ENCODE measurements around the gene GLRX5. TPM values are rescaled to one million over a fixed set of nuclear protein-coding genes. Genes with fewer than 3 reads are reported as not detected.

GLRX5 gene
- total RNA-seq, result 10 to 100 TPM; 35.5 to 36.1 TPM

DNA sequence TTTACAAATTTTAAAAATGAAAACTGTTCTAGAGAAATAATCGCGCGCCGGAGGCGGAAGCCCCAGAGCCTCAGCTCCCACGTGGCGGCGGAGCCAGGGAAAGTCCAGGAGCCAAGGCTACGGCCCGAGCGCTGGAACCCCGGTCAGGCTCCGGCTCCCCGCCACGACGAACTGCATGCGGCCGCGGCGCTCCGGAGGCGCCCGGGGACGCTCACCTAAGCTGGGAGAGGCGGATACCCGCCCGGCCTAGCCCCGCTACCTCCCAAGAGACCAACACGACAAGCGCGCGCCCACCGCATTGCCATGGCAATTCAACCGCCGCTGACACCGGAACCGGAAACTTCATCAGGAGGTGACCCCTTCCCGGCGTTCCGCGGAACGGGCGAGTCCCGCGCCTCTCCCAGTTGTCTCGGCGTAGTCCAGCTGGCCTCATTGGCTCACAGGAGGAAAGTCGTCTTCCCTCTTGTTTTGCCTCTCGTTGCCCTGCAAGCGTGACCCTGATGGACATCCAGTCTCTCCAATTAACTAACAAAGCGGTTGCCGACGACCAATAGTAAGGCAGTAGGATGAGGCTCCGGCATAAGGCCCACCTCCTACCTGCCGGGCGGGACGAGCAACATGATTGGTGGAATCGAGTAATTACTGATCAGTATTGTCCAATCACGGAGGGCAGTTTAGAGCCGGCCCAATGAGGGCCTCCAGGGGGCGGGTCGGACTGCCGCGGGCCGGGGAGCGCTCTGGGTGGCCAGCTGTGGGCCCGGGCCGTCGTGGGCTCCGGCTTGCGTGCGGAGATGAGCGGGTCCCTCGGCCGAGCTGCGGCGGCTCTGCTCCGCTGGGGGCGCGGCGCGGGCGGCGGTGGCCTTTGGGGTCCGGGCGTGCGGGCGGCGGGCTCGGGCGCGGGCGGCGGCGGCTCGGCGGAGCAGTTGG lies at the start of gene GLRX5:
Gene GLRX5 (plus strand): TSS at position 752 of the 927 bp plus-strand sequence. CDS start 40 bp downstream, at position 792.
- H3K4me3 Mint-ChIP-seq, result peak within 1 kb of the TSS; percentile 94
- H3K4me1 Mint-ChIP-seq (ENCODE audit: low read depth in 2 of 2), result peaks cover 50 to 75% of the 10 kb centered on the region in 2 donors
- peak; percentile 93 to 95 for ATAC-seq
- peak within 1 kb of the TSS; percentile 95 for H3K27ac Mint-ChIP-seq
- H3K36me3 Mint-ChIP-seq, result peaks cover 14% of the 10 kb centered on the region
- peak; percentile 98 for DNase-seq (ENCODE audit: low spot score)
- H3K27me3 Mint-ChIP-seq, result no peaks in the 10 kb centered on the region
- no peaks in the 10 kb centered on the region for H3K9me3 Mint-ChIP-seq

DNA sequence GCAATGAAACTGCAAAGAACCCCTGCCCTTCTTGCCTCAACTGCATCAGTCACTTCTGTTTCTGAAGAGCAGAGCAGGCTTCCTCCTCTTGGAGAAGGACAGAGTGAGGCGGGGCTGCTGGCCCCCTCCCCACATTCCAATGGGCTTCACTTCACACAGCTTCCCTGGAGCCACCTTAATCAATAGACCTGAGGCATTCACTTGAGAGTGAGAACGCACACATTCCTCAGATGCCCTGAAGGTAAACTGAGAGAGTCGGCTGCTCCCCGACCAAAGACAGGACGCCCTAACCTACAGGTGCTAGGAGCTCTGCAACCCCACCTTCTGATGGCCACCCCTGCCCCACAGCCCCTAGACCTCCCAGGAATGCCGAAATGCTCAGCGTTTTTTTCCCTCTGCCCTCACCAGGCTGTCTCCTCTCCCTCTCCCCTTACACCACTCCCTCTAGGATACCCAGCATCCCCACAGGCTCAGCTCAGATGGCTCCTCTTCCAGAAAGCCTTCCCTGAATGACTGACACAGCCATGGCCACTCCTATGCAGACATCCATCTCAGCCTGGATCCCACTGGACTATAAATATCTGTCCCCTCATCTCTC lies 49.5 kb upstream of the GLRX5 start:
- no peak for DNase-seq (ENCODE audit: low spot score)
- Mint-ChIP-seq H3K4me3 (no peak overlapping the region), H3K27ac (no peak overlapping the region), H3K9me3 (no peaks in the 10 kb centered on the region), H3K4me1 (ENCODE audit: low read depth in 2 of 2) (peaks cover 27 to 43% of the 10 kb centered on the region in 2 donors), H3K36me3 (no peaks in the 10 kb centered on the region), H3K27me3 (no peaks in the 10 kb centered on the region)
- ATAC-seq, result no peak

DNA sequence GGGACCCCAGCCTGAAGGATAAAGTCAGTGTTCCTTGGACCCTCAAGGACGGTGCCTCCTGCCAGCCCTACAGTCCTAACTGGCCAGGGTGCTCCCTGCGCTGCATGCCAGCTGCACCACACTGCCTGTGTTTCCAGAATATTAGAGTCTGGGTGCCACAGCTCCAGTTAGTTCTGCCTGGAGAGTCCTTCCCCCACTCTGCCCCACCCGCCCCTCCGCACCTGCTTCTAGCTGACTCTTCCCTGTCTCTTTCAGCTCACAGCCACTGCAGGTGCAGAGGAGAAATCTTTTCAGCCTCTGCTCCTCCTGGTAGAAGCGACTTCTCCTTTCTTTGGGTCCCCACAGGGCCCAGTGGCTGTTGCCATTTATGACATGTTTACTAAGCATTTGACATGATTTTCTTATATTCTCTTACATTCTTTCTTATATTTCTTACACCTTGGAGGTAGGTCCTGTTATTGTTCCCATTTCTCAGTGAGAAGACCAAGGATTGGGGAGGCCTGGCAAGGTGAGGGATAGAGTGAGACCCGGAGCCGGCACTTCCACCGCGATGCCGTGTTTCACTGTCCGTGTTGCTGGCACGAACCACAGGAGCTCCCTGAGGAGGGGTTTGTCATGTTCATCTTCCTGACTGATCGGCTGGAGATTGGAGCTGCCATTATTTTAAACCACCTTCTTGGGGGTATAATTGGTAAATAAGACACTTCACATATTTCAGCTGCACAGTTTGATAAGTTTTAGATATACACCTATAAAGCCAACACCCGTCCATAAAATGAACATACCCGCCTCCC lies 47.8 kb upstream of the GLRX5 start:
- Mint-ChIP-seq H3K4me1 (ENCODE audit: low read depth in 2 of 2) (peaks cover 21 to 39% of the 10 kb centered on the region in 2 donors), H3K36me3 (peaks cover 9% of the 10 kb centered on the region), H3K9me3 (no peaks in the 10 kb centered on the region), H3K27ac (peak overlapping the region in 1 of 2 donors; percentile 62), H3K27me3 (no peaks in the 10 kb centered on the region), H3K4me3 (no peak overlapping the region)
- DNase-seq (ENCODE audit: low spot score), result no peak
- no peak for ATAC-seq

DNA sequence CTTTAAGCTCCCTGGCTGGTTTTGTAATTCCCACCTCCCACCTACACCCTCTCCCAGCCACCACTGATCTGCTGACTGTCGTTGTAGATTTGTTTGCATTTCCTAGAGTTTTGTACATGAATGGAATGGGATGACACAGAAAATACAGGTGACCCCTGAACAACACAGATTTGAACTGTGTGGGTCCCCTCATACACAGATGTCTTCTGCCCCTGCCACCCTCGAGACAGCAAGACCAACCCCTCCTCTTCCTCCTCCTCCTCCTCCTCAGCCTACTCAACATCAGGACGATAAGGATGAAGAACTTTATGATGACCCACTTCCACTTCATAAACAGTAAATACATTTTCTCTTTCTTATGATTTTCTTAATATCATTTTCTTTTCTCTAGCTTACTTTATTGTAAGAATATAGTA lies 47.2 kb upstream of the GLRX5 start:
- H3K9me3 Mint-ChIP-seq, result no peaks in the 10 kb centered on the region
- DNase-seq (ENCODE audit: low spot score) (no peak), ATAC-seq (no peak)
- H3K4me1 Mint-ChIP-seq (ENCODE audit: low read depth in 2 of 2), result peaks cover 21 to 39% of the 10 kb centered on the region in 2 donors
- H3K36me3 Mint-ChIP-seq, result peaks cover 10% of the 10 kb centered on the region
- H3K4me3 Mint-ChIP-seq, result no peak overlapping the region
- no peaks in the 10 kb centered on the region for H3K27me3 Mint-ChIP-seq
- no peak overlapping the region for H3K27ac Mint-ChIP-seq

DNA sequence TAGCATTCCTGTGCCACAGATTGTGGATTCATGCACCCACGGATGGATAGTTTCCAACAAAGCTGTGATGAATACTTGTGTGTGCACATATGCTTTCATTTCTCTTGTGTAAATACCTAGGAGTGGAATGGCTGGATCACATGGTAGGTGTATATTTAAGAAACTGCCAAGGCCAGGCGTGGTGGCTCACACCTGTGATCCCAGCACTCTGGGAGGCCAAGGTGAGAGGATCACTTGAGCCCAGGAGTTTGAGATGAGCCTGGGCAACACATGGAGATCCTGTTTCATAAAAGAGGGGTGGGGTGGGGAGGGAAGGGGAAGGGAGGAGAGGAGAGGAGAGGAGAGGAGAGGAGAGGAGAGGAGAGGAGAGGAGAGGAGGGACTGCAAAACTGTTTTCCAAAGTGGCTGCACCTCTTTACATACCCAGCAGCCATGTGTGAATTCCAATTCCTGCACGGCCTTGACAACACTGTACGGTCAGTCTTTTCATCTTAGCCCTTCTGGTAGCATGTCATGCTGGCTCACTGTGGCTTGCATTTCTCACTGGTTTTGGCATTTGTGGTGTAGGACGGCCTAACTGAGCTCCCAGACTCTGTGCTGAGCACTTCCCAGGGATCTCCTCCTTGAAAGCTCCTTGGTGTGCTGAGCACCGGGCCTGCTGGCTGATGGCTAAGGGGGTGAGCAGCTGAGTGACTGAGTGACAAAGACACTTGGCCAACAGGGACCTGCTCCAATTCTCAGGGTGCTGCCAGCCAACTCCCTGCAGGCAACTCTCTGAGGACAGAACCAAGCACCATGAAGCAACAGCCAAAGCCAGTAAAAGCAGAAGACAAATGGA lies 46.3 kb upstream of the GLRX5 start:
- H3K27ac Mint-ChIP-seq, result peak overlapping the region in 1 of 2 donors; percentile 37
- H3K4me1 Mint-ChIP-seq (ENCODE audit: low read depth in 2 of 2), result peaks cover 15 to 34% of the 10 kb centered on the region in 2 donors
- DNase-seq (ENCODE audit: low spot score) (no peak), ATAC-seq (no peak)
- H3K36me3 Mint-ChIP-seq, result peaks cover 10% of the 10 kb centered on the region
- H3K4me3 Mint-ChIP-seq, result no peak overlapping the region
- no peaks in the 10 kb centered on the region for H3K27me3 Mint-ChIP-seq
- H3K9me3 Mint-ChIP-seq, result no peaks in the 10 kb centered on the region

DNA sequence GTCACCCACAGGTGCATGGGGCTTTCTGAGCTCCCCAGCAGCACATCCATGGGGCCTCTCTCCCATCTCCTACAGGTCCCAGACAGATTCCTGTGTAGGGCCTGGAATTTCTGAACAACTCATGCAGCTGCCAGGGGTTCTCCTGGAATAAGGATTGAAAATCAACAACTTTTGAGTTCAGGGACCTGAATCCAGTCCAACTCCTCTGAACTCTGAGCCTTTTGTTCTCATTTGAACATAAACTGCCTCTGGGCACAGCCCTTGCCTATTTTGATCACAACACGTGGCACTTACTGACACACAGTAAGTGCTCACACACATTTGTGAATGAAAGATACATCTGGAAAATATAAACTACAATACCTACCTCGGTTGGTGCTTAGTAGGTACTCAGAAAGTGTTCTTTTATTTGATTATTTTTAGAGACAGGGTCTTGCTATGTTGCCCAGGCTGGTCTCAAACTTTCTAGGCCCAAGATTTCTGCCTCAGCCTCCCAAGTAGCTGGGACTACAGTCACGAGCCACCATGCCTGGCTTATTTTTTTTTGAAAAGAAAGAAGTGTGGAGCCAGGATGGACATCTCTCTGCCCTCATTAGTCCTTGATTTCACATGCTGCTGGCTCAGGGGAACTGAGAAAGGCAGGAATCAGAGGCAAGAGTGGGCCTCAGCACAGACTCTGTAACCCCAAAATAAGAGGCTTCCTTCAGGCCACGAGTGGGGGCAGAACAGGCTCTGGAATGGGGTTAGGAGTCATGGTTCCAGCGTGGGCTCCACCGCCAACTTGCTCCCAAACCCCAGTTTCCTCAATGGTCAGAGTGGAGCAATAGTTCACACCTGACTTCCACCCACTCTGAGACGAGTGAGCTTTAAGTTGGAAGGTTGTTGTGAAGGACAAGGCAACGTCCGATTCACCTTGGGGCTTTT lies 45.4 kb upstream of the GLRX5 start:
- peaks cover 3% of the 10 kb centered on the region for H3K9me3 Mint-ChIP-seq
- DNase-seq (ENCODE audit: low spot score), result no peak
- H3K4me1 Mint-ChIP-seq (ENCODE audit: low read depth in 2 of 2), result peaks cover 13 to 32% of the 10 kb centered on the region in 2 donors
- peaks cover 10% of the 10 kb centered on the region for H3K36me3 Mint-ChIP-seq
- no peaks in the 10 kb centered on the region for H3K27me3 Mint-ChIP-seq
- ATAC-seq, result no peak
- H3K4me3 Mint-ChIP-seq, result no peak overlapping the region
- peak overlapping the region in 1 of 2 donors; percentile 37 for H3K27ac Mint-ChIP-seq

DNA sequence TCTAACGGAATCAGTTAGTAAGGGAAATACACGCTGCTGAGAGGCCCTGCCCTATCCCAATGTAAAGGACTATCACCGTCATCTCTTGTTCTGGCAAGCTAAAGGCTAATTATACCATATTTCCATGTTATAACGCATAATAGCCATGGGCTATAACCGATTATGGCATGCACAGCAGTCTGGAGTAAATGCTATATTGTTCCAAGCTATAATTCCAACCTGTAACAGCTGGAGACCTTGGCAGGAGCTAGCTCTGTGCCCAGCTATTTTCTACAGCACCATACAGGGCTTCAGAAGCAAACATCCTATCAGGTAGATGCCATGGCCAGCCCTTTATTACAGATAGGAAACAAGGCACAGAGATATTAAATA lies 44.7 kb upstream of the GLRX5 start:
- H3K9me3 Mint-ChIP-seq, result peaks cover 3% of the 10 kb centered on the region
- H3K36me3 Mint-ChIP-seq, result peaks cover 10% of the 10 kb centered on the region
- H3K4me3 Mint-ChIP-seq, result no peak overlapping the region
- ATAC-seq (no peak), DNase-seq (ENCODE audit: low spot score) (no peak)
- peaks cover 18 to 35% of the 10 kb centered on the region in 2 donors for H3K4me1 Mint-ChIP-seq (ENCODE audit: low read depth in 2 of 2)
- H3K27me3 Mint-ChIP-seq, result no peaks in the 10 kb centered on the region
- H3K27ac Mint-ChIP-seq, result no peak overlapping the region

DNA sequence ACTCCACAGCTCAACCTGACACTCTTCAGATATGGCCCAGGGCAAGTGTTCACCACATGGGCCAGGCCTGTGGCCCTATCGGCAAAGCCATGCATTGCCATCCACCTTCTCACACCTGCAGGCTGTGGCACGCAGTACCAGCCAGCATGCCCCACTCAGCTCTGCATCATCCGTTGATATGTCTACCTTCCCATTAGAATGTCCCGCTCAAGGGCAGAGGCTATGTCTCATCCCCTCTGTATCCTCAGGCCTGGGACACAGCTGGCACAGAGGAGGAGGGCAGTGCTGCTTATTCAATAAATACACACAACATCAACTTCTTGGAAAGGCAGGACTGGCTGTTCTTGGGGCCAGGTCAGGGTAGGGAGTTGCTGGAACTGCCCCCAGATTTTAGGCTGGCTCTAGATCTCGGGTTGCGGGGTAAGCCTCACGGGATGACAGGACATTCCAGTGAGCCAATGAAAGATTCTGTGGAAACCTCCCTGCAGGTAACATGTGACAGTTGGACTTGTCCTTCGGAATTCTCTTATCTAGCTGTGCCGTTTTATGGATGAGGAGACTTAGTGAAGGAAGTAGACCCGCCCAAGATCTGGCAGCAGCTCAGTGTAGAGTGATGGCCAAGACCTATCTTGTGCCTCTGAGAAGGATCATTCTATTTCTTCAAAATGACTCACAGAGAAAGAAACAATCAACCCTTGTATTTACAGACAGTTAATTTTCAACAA lies 44.0 kb upstream of the GLRX5 start:
- Mint-ChIP-seq H3K27me3 (no peaks in the 10 kb centered on the region), H3K36me3 (peaks cover 10% of the 10 kb centered on the region), H3K9me3 (peaks cover 3% of the 10 kb centered on the region), H3K4me3 (no peak overlapping the region), H3K4me1 (ENCODE audit: low read depth in 2 of 2) (peaks cover 25 to 37% of the 10 kb centered on the region in 2 donors), H3K27ac (peak overlapping the region in 1 of 2 donors; percentile 64)
- DNase-seq (ENCODE audit: low spot score) (no peak), ATAC-seq (no peak)

DNA sequence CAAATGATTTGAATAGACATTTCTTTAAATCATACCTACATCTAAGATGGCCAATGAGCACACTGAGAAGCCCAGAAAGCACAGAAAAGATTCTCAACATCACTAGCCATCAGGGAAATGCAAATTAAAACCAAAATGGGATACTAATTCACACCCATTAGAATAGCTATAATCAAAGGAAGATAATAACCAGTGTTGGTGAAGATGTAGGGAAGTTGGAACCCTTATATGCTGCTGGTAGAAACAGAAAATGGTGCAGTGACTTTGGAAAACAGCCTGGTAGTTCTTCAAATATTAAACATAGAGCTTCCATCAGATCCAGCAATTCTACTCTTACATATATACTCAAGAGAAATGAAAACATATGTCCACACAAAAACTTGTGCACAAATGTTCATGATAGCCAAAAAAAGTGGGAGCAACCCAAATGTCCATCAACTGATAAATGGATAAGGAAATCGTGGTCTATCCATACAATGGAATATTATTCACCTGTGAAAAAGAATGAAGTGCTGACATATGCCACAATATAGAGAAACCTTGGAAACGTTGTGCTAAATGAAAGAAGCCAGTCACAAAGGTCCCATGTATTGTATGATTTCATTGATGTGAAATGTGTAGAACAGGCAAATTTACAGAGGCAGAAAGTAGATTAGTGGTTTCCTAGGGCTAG lies 42.8 kb upstream of the GLRX5 start:
- Mint-ChIP-seq H3K36me3 (peaks cover 10% of the 10 kb centered on the region), H3K9me3 (peaks cover 3% of the 10 kb centered on the region), H3K4me3 (no peak overlapping the region), H3K27me3 (no peaks in the 10 kb centered on the region), H3K4me1 (ENCODE audit: low read depth in 2 of 2) (peaks cover 36 to 44% of the 10 kb centered on the region in 2 donors), H3K27ac (peak overlapping the region in 1 of 2 donors; percentile 64)
- no peak for DNase-seq (ENCODE audit: low spot score)
- ATAC-seq, result no peak

DNA sequence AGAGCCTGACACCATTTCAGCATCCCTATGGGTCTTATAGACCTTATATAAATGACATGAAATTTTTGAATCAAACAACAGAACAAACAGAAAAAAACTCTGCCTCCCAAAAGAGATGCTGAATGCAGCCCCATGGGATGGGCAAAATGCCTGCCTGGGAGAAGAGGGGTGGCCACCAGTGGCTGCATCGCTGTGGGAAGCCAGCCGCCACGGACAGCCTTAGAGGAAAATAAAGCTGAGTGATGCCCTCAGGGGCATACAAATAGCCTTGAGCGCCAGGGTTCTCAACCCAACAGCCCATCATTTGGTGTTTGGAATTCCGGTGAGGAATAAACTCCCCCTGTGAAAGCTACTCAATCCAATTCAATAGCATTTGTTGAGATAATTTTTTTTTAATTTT lies 41.3 kb upstream of the GLRX5 start:
- Mint-ChIP-seq H3K9me3 (peaks cover 3% of the 10 kb centered on the region), H3K27me3 (no peaks in the 10 kb centered on the region), H3K4me1 (ENCODE audit: low read depth in 2 of 2) (peaks cover 36 to 41% of the 10 kb centered on the region in 2 donors), H3K4me3 (no peak overlapping the region), H3K27ac (no peak overlapping the region), H3K36me3 (peaks cover 10% of the 10 kb centered on the region)
- no peak for ATAC-seq
- DNase-seq (ENCODE audit: low spot score), result no peak

DNA sequence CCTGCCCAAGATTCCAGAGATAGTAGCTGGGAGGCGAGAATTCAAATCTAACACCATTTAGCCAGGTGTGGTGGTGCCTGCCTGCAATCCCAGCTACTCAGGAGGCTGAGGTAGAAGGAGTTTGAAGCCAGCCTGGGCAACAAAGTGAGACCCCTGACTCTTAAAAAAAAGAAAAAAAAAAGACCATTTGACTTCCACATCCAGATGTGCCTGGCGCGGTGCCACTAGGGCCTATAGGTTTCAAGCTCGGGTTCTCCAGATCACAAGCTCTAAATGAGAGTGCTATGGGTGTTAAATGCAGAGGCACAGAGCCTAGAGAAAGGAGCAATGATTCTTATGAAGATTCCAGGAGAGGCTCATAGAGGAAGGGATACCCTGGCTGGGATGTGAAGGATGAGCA lies 40.9 kb upstream of the GLRX5 start:
- H3K9me3 Mint-ChIP-seq, result peaks cover 3% of the 10 kb centered on the region
- H3K4me1 Mint-ChIP-seq (ENCODE audit: low read depth in 2 of 2), result peaks cover 36 to 38% of the 10 kb centered on the region in 2 donors
- ATAC-seq (no peak), DNase-seq (ENCODE audit: low spot score) (no peak)
- peak overlapping the region; percentile 77 for H3K4me3 Mint-ChIP-seq
- H3K36me3 Mint-ChIP-seq, result peaks cover 10% of the 10 kb centered on the region
- peak overlapping the region; percentile 65 to 90 for H3K27ac Mint-ChIP-seq
- no peaks in the 10 kb centered on the region for H3K27me3 Mint-ChIP-seq

Measured in natural killer cell treated with Interleukin-12 subunit alpha and Interleukin-12 subunit beta and Interleukin-15 and Interleukin-18, amount 100 ng/mL, for 72 hours (primary cell).